PC-3 (cell line): ENCODE measurements around the gene PSRC1.

Source experiments
- EZH2 ChIP-seq: fragments of 300-600 bp; sonication (generic); IDR thresholded peaks from one replicate; pipeline ENCODE4 v1.6.1; 2017; ENCODE audit warnings: antibody characterized with exemption, mild to moderate bottlenecking, low read length; ENCODE audit not compliant: unreplicated experiment
- EZH2phosphoT487 ChIP-seq: fragments of 300-600 bp; sonication (generic); IDR thresholded peaks from 2 replicates; pipeline ENCODE4 v1.6.1; 2018; ENCODE audit warnings: mild to moderate bottlenecking, antibody characterized with exemption, low read length, borderline replicate concordance
- TF ChIP-seq, protein P1 (sequence below): fragments of 300-600 bp; sonication (generic); conservative IDR thresholded peaks from 2 replicates; pipeline ENCODE4 v1.5.1; 2017; ENCODE audit warnings: antibody characterized with exemption, low read depth, mild to moderate bottlenecking, low read length

GRCh38 chr1:109243860-109244552, 38.9 kb downstream of the PSRC1 start:
- TF ChIP-seq, protein P1, sequence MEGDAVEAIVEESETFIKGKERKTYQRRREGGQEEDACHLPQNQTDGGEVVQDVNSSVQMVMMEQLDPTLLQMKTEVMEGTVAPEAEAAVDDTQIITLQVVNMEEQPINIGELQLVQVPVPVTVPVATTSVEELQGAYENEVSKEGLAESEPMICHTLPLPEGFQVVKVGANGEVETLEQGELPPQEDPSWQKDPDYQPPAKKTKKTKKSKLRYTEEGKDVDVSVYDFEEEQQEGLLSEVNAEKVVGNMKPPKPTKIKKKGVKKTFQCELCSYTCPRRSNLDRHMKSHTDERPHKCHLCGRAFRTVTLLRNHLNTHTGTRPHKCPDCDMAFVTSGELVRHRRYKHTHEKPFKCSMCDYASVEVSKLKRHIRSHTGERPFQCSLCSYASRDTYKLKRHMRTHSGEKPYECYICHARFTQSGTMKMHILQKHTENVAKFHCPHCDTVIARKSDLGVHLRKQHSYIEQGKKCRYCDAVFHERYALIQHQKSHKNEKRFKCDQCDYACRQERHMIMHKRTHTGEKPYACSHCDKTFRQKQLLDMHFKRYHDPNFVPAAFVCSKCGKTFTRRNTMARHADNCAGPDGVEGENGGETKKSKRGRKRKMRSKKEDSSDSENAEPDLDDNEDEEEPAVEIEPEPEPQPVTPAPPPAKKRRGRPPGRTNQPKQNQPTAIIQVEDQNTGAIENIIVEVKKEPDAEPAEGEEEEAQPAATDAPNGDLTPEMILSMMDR, result no peak
- TF ChIP-seq EZH2, result no peak
- no peak for TF ChIP-seq EZH2phosphoT487
